Measurements from ENCODE around the gene KDM3A.

DNA sequence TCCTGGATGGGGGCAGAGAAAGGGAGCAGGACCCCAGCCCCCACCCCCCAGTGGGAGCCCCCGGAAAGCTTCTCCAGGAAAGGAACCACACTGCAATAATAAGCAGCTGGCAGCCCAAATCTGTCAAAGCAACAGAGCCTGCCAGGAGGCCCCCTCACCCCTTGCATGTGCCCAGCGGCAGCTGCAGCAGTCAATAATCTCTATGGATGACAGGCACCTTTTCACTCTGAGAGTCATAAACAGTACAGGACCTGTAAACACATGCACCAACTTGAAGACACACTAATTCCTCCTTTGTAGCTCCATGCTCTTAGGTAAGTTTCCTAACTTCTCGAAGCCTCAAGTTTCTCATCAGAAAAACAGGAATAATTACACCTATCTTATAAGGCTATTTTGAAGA, 26.2 kb upstream of the KDM3A start:
- TF ChIP-seq FOXM1 (IDR thresholded peaks at IDR 0.05; ENCODE audit: borderline replicate concordance) = no peak
- no peak for TF ChIP-seq ZNF384 (IDR thresholded peaks at IDR 0.05)
- TF ChIP-seq FOXK2 (IDR thresholded peaks at IDR 0.05) = no peak
- no peak for TF ChIP-seq BHLHE40 (IDR thresholded peaks at IDR 0.05; ENCODE audit: borderline replicate concordance)
- TF ChIP-seq HDGF (IDR thresholded peaks at IDR 0.05; ENCODE audit: borderline replicate concordance) = no peak
- TF ChIP-seq ARNT (IDR thresholded peaks at IDR 0.05) = no peak
- TF ChIP-seq LEF1 (IDR thresholded peaks at IDR 0.05; ENCODE audit: borderline replicate concordance) = no peak
- no peak for TF ChIP-seq FOXA1 (IDR thresholded peaks at IDR 0.05)
- no peak for TF ChIP-seq SP1 (IDR thresholded peaks at IDR 0.05)

All from HEK293T (cell line).